ENCODE measurements around the gene TMEM18. TPM values are rescaled to one million over a fixed set of nuclear protein-coding genes. Genes with fewer than 3 reads are reported as not detected.

TMEM18 gene
- total and polyA plus RNA-seq, 9 of the 15 experiments (the other 6 are each of a cell fraction or from before 2014, with no cell fraction given): 12.8 to 55.9 (median 21.8) TPM

DNA sequence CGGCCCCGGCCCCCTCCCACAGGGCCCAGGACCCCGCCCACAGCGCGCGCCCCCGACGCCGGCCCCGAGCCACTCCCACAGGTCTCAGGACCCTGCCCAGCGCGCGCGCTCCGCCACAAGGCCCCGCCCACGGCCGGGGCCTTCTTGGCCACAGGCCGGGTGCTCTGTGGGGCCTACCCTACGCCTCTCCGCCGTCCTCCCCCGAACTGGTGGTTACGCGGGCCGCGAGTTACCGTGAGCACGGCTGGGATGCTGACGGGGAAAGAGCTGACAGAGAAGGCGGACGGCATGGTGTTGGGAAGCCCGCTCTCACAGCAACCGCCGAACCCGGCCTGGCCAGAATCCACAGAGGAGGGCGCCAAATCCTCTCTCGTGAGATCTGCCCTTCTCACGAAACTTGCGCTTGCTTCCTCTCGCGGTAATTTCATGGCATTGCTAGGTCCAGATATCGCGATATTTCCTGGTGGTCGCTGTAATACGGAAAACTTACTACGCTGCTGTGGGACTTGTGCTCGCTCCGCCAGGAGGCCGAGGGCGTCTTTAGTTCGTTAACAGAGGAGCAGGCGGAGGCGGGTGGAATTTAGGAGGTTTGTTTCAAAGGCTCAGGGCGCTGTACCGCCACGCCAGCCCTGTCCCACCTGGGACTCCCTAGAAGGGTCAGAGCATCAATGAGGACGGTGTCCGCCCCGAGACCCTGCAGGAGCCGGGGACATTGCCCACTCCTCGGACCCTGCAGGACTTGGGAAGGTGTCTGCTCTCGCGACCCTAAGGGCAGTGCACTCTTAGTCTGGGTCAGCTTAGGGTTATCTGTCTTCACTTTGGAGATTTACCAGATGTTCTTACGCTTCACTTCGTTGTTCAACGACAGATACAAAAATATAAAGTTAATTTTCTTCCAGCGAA lies at the start of gene TMEM18 (continued):
- TF ChIP-seq, protein P1, sequence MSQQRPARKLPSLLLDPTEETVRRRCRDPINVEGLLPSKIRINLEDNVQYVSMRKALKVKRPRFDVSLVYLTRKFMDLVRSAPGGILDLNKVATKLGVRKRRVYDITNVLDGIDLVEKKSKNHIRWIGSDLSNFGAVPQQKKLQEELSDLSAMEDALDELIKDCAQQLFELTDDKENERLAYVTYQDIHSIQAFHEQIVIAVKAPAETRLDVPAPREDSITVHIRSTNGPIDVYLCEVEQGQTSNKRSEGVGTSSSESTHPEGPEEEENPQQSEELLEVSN (IDR thresholded peaks at IDR 0.05; ENCODE audit: borderline replicate concordance in 1 of 2, extremely low read depth in 1 of 2, insufficient read depth in 1 of 2, insufficient read length in 1 of 2, low read depth in 1 of 2, low read length in 1 of 2, poor library complexity in 1 of 2, severe bottlenecking in 1 of 2): peak in 1 of 2 experiments; percentile 77
- TF ChIP-seq, protein P2, sequence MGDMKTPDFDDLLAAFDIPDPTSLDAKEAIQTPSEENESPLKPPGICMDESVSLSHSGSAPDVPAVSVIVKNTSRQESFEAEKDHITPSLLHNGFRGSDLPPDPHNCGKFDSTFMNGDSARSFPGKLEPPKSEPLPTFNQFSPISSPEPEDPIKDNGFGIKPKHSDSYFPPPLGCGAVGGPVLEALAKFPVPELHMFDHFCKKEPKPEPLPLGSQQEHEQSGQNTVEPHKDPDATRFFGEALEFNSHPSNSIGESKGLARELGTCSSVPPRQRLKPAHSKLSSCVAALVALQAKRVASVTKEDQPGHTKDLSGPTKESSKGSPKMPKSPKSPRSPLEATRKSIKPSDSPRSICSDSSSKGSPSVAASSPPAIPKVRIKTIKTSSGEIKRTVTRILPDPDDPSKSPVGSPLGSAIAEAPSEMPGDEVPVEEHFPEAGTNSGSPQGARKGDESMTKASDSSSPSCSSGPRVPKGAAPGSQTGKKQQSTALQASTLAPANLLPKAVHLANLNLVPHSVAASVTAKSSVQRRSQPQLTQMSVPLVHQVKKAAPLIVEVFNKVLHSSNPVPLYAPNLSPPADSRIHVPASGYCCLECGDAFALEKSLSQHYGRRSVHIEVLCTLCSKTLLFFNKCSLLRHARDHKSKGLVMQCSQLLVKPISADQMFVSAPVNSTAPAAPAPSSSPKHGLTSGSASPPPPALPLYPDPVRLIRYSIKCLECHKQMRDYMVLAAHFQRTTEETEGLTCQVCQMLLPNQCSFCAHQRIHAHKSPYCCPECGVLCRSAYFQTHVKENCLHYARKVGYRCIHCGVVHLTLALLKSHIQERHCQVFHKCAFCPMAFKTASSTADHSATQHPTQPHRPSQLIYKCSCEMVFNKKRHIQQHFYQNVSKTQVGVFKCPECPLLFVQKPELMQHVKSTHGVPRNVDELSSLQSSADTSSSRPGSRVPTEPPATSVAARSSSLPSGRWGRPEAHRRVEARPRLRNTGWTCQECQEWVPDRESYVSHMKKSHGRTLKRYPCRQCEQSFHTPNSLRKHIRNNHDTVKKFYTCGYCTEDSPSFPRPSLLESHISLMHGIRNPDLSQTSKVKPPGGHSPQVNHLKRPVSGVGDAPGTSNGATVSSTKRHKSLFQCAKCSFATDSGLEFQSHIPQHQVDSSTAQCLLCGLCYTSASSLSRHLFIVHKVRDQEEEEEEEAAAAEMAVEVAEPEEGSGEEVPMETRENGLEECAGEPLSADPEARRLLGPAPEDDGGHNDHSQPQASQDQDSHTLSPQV (IDR thresholded peaks at IDR 0.05): 0 out of 2 replicates have a peak, but pooled peaks have one; percentile 12
- TF ChIP-seq, protein P3, sequence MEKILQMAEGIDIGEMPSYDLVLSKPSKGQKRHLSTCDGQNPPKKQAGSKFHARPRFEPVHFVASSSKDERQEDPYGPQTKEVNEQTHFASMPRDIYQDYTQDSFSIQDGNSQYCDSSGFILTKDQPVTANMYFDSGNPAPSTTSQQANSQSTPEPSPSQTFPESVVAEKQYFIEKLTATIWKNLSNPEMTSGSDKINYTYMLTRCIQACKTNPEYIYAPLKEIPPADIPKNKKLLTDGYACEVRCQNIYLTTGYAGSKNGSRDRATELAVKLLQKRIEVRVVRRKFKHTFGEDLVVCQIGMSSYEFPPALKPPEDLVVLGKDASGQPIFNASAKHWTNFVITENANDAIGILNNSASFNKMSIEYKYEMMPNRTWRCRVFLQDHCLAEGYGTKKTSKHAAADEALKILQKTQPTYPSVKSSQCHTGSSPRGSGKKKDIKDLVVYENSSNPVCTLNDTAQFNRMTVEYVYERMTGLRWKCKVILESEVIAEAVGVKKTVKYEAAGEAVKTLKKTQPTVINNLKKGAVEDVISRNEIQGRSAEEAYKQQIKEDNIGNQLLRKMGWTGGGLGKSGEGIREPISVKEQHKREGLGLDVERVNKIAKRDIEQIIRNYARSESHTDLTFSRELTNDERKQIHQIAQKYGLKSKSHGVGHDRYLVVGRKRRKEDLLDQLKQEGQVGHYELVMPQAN (IDR thresholded peaks at IDR 0.05; ENCODE audit: borderline replicate concordance): peak; percentile 42; the same call in 1 of the 2 replicates
- TF ChIP-seq ZNF766 (CRISPR knock-in tag; conservative IDR thresholded peaks at IDR 0.05) (0 out of 2 replicates have a peak, but pooled peaks have one; percentile 19), DPF2 (IDR thresholded peaks at IDR 0.05) (0 out of 2 replicates have a peak, but pooled peaks have one; percentile 27), KDM5B (IDR thresholded peaks at IDR 0.05; ENCODE audit: insufficient replicate concordance, low read depth, low read length) (peak; percentile 97), HDAC3 (IDR thresholded peaks at IDR 0.05; ENCODE audit: borderline replicate concordance, partially characterized antibody) (peak; percentile 89), PML (IDR thresholded peaks at IDR 0.05; ENCODE audit: low read length) (peak; percentile 80), JUN (IDR thresholded peaks at IDR 0.05; ENCODE audit: borderline replicate concordance, low read depth, low read length) (peak; percentile 10; the same call in 1 of the 2 replicates), JUN (CRISPR knock-in tag; IDR thresholded peaks at IDR 0.05; ENCODE audit: borderline replicate concordance) (peak; percentile 92; the same call in 1 of the 2 replicates), PRMT5 (CRISPR knock-in tag; IDR thresholded peaks at IDR 0.05) (0 out of 2 replicates have a peak, but pooled peaks have one; percentile 67), ZBTB17 (CRISPR knock-in tag; IDR thresholded peaks at IDR 0.05) (peak; percentile 75; the same call in 1 of the 2 replicates), ZNF583 (CRISPR knock-in tag; IDR thresholded peaks at IDR 0.05) (no peak), MTA3 (IDR thresholded peaks at IDR 0.05; ENCODE audit: borderline replicate concordance) (peak; percentile 61; the same call in 1 of the 2 replicates), BACH1 (tag; IDR thresholded peaks at IDR 0.05) (0 out of 2 replicates have a peak, but pooled peaks have one; percentile 40), TSC22D4 (tag; IDR thresholded peaks at IDR 0.05) (no peak)

Data from K562 (cell line).